UCSD-AML1 (cell line): Measurements from ENCODE around the gene GLT6D1.
"Not testable (repeated sequence)": the region's sequence is repeated elsewhere in the genome, so short reads cannot be mapped to it uniquely, and the experiment has no call there.

ENCODE experiments used
- DNase-seq: peaks from one replicate; lab custom pipeline; 2025; ENCODE audit not compliant: unreplicated experiment; lab: John Stamatoyannopoulos, UW

The GLT6D1 gene

DNA sequence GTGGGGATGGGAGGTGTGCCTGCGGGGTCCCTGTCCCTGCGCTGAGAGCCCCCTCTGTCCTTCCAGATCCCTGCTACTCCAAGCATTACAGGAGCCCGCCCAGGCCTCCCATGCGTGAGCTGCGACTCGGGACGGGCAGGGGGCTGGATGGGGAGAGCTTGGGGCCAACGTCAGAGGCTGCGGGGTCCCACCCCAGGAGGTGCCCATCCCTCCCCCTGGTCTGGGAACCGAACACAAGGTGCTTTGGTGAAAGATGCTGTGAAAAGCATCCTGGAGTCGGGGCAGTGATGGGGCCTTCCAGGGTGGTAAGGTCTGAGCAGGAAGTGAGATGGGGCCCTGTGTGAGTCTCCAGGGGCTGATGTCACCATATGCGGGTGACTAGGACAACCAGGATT, 26.5 kb upstream of the GLT6D1 start:
- DNase-seq = no peak

- DNase-seq = no peak
These were observed 25.8 kb upstream of the GLT6D1 start for GRCh38 chr9:135664801-135665794.

GRCh38 chr9:135664266-135664665, 24.9 kb upstream of the GLT6D1 start:
- DNase-seq = no peak

- no peak for DNase-seq
These were observed 24.5 kb upstream of the GLT6D1 start for GRCh38 chr9:135663857-135664256.

- DNase-seq = no peak
These were observed 24.1 kb upstream of the GLT6D1 start for GRCh38 chr9:135663451-135663770.

GRCh38 chr9:135662758-135663450, 23.6 kb upstream of the GLT6D1 start, which contains the start of gene LCN9:
LCN9 (plus strand) TSS chr9:135663309; CDS start chr9:135663322, 13 bp downstream.
- no peak for DNase-seq

DNA sequence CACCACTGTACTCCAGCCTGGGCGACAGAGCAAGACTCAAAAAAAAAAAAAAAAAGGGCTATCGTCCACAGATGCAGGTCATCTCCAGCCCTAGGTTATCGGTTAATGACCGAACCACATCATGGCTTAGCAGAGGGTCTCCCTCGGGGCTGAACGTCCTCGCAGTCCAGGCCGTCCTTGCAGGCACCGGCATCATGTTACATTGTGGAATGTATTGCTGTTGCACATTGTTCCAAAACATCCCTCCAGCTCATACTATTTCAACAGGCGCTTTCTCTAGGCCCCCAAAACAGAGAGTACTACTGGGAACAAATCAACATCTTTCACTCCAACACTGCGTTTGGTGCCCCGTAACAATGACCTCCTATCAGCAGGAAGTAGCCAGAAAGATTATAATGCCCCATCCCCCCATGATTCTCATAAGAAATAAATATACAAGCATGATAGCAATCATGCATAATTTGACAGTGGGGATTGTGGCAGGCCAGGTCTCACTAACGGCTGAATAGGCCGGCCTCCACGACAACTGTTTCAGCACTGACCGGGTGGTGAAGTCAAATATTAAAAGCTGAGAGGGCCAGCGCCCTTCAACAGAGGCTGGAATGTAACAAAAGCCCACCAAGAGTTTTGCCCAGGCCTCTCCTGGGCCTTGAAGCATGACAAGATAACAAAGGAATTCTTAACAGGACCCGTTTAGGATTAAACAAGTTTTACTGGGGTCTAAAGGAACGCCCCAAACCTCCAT, 22.6 kb upstream of the GLT6D1 start:
- no peak for DNase-seq

- DNase-seq = no peak
These were observed 21.1 kb upstream of the GLT6D1 start for GRCh38 chr9:135660407-135660806.

GRCh38 chr9:135659252-135659651, 19.9 kb upstream of the GLT6D1 start:
- DNase-seq = no peak

DNA sequence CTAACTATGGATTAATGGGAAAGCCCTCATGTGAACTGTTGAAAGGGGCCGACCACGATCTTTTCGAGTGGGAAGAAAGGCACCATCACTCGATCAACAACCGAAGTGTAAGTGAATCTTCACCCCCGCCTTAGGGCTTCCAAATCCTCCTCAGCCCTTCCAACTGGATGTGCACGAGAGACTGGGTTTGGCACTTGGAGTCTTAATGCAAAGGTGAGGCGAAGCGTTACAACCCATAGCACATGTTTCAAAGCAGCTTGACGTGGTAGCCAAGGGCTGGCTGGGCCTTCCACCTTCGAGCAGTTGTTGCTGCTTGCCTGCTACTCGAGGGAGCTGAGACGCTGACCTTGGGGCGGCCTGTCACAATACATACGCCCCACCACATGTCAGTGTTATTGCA, 18.1 kb upstream of the GLT6D1 start:
- DNase-seq = no peak

GRCh38 chr9:135655317-135655716, 16.0 kb upstream of the GLT6D1 start:
- no peak for DNase-seq

- DNase-seq = no peak
These were observed 11.1 kb upstream of the GLT6D1 start for GRCh38 chr9:135650408-135650807.

DNA sequence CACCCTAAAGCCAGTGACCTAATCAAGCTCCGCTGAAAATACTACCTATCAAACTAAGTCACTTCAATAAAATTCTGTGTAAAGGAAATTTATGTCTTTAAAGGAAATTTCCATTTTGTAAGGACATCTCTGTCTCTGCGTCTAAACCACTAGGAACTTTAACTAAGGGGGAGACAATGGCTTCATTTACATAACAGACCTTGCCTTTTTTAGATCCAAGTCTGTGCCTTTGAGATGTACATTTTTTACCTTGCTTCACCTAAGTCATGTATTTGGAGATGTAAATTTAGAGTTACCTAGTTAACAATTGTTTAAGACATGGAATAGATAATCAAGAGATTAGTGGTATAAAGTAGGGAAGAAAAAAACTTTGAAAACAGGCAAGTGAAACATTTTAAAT, 10.2 kb upstream of the GLT6D1 start:
- DNase-seq = no peak

GRCh38 chr9:135648494-135649410, 9.4 kb upstream of the GLT6D1 start:
- DNase-seq = no peak

GRCh38 chr9:135647884-135648283, 8.5 kb upstream of the GLT6D1 start:
- DNase-seq = no peak

- DNase-seq = no peak
These were observed 5.4 kb upstream of the GLT6D1 start for GRCh38 chr9:135644631-135645218.

DNA sequence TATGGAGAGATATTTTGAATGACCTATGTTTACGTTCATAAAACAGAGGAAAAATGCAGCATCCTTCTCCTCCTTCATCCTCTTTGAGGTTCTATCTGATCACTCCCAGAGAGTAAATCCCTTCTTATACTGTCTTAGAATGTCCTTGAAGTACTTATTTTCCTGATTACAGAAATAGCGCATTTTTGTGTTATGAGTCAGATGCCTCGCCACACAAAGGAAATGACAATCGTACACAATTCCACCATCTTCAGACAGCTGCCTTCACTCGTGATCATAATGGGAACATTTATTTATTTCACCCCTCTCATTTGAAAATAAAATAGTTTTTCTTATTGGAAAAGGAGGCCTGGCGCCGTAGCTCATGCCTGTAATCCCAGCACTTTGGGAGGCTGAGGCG, 2.4 kb upstream of the GLT6D1 start:
- no peak for DNase-seq

DNA sequence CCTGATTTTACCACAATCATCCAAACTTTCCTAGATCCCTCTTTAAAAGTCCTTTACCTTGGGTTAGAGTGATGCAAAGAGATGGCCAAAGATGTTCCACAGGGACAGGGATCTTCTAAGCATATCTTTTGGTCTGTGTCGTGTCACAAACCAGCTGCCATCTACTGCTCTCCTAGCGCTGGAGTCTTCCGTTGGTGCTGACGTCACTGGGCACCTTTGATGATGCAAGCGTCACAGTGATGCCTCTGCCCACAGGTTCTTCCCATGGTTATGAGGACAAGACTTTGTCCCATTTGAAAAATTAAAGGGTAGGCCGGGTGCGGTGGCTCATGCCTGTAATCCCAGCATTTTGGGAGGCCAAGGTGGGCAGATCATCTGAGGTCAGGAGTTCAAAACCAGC, 1.7 kb upstream of the GLT6D1 start:
- no peak for DNase-seq

- not testable (repeated sequence) for DNase-seq
These were observed 2.3 kb downstream of the GLT6D1 start for GRCh38 chr9:135636930-135637530.

- DNase-seq = no peak
These were observed 6.5 kb downstream of the GLT6D1 start for GRCh38 chr9:135632841-135633240.
